GM23338 (cell line): Measurements from ENCODE around the gene PRDX3. TPM values are rescaled to one million over a fixed set of nuclear protein-coding genes. Genes with fewer than 3 reads are reported as not detected.
A peak's percentile ranks its signal among the peaks of the same experiment; 100 is the strongest.

Experiments used
- ATAC-seq: fragments of 200-7000 bp; cut with Tn5 transposase; 3 replicates; pipeline ENCODE4 v1.9.1; 2020
- DNase-seq: peaks from one replicate; pipeline ENCODE4 v3.0.0-alpha.2; 2015; ENCODE audit warnings: low spot score
- H2AFZ ChIP-seq: fragments of 200-600 bp; sonication (generic); 2 replicates; pipeline ENCODE4 v1.8.0; 2016; ENCODE audit warnings: antibody characterized with exemption, mild to moderate bottlenecking, moderate library complexity
- H3F3A ChIP-seq: fragments of 200-600 bp; sonication (generic); replicated peaks from 2 replicates; pipeline ENCODE4 v1.8.0; 2017; ENCODE audit warnings: antibody characterized with exemption, mixed run types, low read depth
- H3K27ac ChIP-seq: fragments of 200-600 bp; sonication (generic); 2 replicates; pipeline ENCODE4 v1.6.1; 2016; ENCODE audit warnings: low read depth
- H3K27me3 ChIP-seq: fragments of 200-600 bp; sonication (generic); 2 replicates; pipeline ENCODE4 v1.8.0; 2016; ENCODE audit warnings: mild to moderate bottlenecking, mixed run types, moderate library complexity; ENCODE audit not compliant: insufficient read depth
- H3K36me3 ChIP-seq: fragments of 200-600 bp; sonication (generic); 2 replicates; pipeline ENCODE4 v1.8.0; 2016; ENCODE audit warnings: mild to moderate bottlenecking; ENCODE audit not compliant: insufficient read depth
- H3K4me1 ChIP-seq: fragments of 200-600 bp; sonication (generic); 2 replicates; pipeline ENCODE4 v1.8.0; 2016; ENCODE audit warnings: mild to moderate bottlenecking, moderate library complexity; ENCODE audit not compliant: insufficient read depth
- H3K4me2 ChIP-seq: fragments of 200-600 bp; sonication (generic); 2 replicates; pipeline ENCODE4 v1.7.1; 2017; ENCODE audit warnings: mixed run types
- H3K4me3 ChIP-seq: fragments of 200-600 bp; sonication (generic); 2 replicates; pipeline ENCODE4 v1.6.1; 2016; ENCODE audit warnings: mixed run types
- H3K79me2 ChIP-seq: fragments of 200-600 bp; sonication (generic); replicated peaks from 2 replicates; pipeline ENCODE4 v1.8.0; 2017; ENCODE audit warnings: mild to moderate bottlenecking; ENCODE audit not compliant: insufficient read depth
- H3K9me2 ChIP-seq: fragments of 200-600 bp; sonication (generic); 2 replicates; pipeline ENCODE4 v1.8.0; 2017; ENCODE audit not compliant: insufficient read depth
- H4K20me1 ChIP-seq: fragments of 200-600 bp; sonication (generic); replicated peaks from 2 replicates; pipeline ENCODE4 v1.8.0; 2017; ENCODE audit warnings: mild to moderate bottlenecking; ENCODE audit not compliant: insufficient read depth
- H3K27ac Mint-ChIP-seq: 2 replicates; pipeline ENCODE4 v1.8.0; 2020; ENCODE audit warnings: inconsistent platforms, mild to moderate bottlenecking, moderate library complexity, mixed read lengths
- H3K27me3 Mint-ChIP-seq: 3 replicates; pipeline ENCODE4 v1.8.0; 2022; ENCODE audit warnings: low read depth, mild to moderate bottlenecking, moderate library complexity, mixed read lengths, inconsistent platforms; ENCODE audit not compliant: insufficient read depth, poor library complexity
- H3K36me3 Mint-ChIP-seq: 3 replicates; pipeline ENCODE4 v1.8.0; 2021; ENCODE audit warnings: low read depth, mild to moderate bottlenecking, inconsistent platforms, moderate library complexity, mixed read lengths
- H3K4me1 Mint-ChIP-seq: 3 replicates; pipeline ENCODE4 v1.8.0; 2020; ENCODE audit warnings: mild to moderate bottlenecking, inconsistent platforms, mixed read lengths
- H3K4me3 Mint-ChIP-seq: 3 replicates; pipeline ENCODE4 v1.8.0; 2021; ENCODE audit warnings: moderate library complexity, mild to moderate bottlenecking, inconsistent platforms, mixed read lengths
- H3K9me3 Mint-ChIP-seq: 3 replicates; pipeline ENCODE4 v1.8.0; 2020; ENCODE audit warnings: moderate library complexity, mild to moderate bottlenecking, inconsistent platforms, mixed read lengths
- CREB1 ChIP-seq: fragments of 250-450 bp; sonication (Bioruptor Pico); IDR thresholded peaks from 2 replicates; pipeline ENCODE4 v1.5.0; 2020; ENCODE audit warnings: low read depth, mild to moderate bottlenecking, moderate library complexity
- EZH2 ChIP-seq: fragments of 200-600 bp; sonication (generic); IDR thresholded peaks from one replicate; pipeline ENCODE4 v1.8.0; 2017; ENCODE audit warnings: antibody characterized with exemption, mild to moderate bottlenecking, low read depth; ENCODE audit not compliant: unreplicated experiment
- NANOG ChIP-seq: IDR thresholded peaks from 2 replicates; pipeline ENCODE4 v1.6.1; 2016; ENCODE audit warnings: antibody characterized with exemption, borderline replicate concordance
- POLR2AphosphoS5 ChIP-seq: IDR thresholded peaks from 2 replicates; pipeline ENCODE4 v1.6.1; 2016; ENCODE audit warnings: antibody characterized with exemption, low read depth
- STAT1 ChIP-seq: IDR thresholded peaks from one replicate; pipeline ENCODE4 v1.6.1; 2016; ENCODE audit warnings: antibody characterized with exemption; ENCODE audit not compliant: unreplicated experiment
- ZNF114 ChIP-seq: fragments of 250-450 bp; sonication (Bioruptor Pico); IDR thresholded peaks from 2 replicates; pipeline ENCODE4 v1.5.0; 2020; ENCODE audit warnings: mild to moderate bottlenecking, moderate library complexity
- ZNF331 ChIP-seq: fragments of 250-450 bp; sonication (Bioruptor Pico); IDR thresholded peaks from 2 replicates; pipeline ENCODE4 v1.5.0; 2020; ENCODE audit warnings: low read depth, mild to moderate bottlenecking, moderate library complexity
- polyA plus RNA-seq: library from polyadenylated mRNA; unstranded; fragments of >200 nt; fragmentation: Nextera tagmentation; extraction: Ambion mirVana; gene quantifications from 2 replicates; pipeline ENCODE4 v1.2.1, GENCODE V29; 2016
- total RNA-seq: library from RNA; depleted of rRNA; stranded (reverse); fragments of >200 nt; shearing (Covaris generic); gene quantifications from 2 replicates; pipeline ENCODE4 v1.2.3, GENCODE V29; 2014
- TF ChIP-seq, protein P1 (sequence below): fragments of 250-450 bp; sonication (Bioruptor Pico); IDR thresholded peaks from 2 replicates; pipeline ENCODE4 v1.5.0; 2020; ENCODE audit warnings: mild to moderate bottlenecking, moderate library complexity
- TF ChIP-seq, protein P2 (sequence below): IDR thresholded peaks from 2 replicates; pipeline ENCODE4 v1.6.1; 2016; ENCODE audit warnings: antibody characterized with exemption

The PRDX3 gene
- total and polyA plus RNA-seq, 2 experiments from 2014 or later: 275 to 285 TPM

DNA sequence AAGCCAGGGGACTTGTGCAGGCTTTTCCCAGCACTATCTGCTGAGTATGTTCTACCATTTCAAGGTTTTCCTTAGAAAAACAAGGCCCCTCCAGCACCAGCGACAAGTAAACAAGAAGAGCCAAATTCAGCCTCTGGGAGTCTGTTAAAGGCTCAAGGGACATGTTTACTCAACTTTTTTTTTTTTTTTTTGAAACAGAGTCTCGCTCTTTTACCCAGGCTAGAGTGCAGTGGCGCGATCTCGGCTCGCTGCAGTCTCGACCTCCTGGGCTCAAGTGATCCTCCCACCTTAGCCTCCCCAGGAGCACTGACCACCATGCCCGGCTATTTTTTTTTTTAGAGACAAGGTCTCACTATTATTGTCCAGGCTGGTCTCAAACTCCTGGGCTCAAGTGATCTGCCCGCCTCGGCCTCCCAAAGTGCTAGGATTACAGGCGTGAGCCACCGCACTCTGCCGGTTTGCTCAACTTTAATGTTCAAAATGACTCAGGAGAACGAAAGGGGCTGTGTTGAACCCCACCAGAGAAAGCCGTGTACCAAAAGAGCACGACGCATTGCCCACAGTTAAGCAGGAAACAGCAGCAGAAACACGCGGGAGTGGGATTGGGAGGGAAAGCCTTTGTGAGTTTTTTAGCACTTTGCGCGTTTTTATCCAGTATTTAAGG lies 772 bp downstream of the PRDX3 start:
- H3K79me2 ChIP-seq: peaks cover 48% of the 10 kb centered on the region
- no peaks in the 10 kb centered on the region for H3K27me3 ChIP-seq
- Mint-ChIP-seq H3K27me3 (peaks cover 11% of the 10 kb centered on the region), H3K36me3 (peaks cover 36% of the 10 kb centered on the region), H3K9me3 (peaks cover 7% of the 10 kb centered on the region; the same call in 2 of the 3 replicates), H3K4me1 (no peaks in the 10 kb centered on the region; the same call in 2 of the 3 replicates), H3K27ac (peak overlapping the region; percentile 96), H3K4me3 (peak overlapping the region; percentile 96)
- peak overlapping the region; percentile 56; the same call in 1 of the 2 replicates for H2AFZ ChIP-seq
- no peaks in the 10 kb centered on the region for H3K9me2 ChIP-seq
- ATAC-seq (peak; percentile 7; the same call in 1 of the 3 replicates), DNase-seq (no peak)
- H3K36me3 ChIP-seq: peaks cover 26% of the 10 kb centered on the region
- 0 out of 2 replicates have a peak, but pooled peaks cover 5% of the 10 kb centered on the region for H3K4me1 ChIP-seq
- H4K20me1 ChIP-seq: peaks cover 6% of the 10 kb centered on the region; the same call in 1 of the 2 replicates
- H3K4me3 ChIP-seq: peak overlapping the region; percentile 90
- H3K4me2 ChIP-seq: peak overlapping the region; percentile 95
- TF ChIP-seq CREB1 (CRISPR knock-in tag): no peak
- TF ChIP-seq, protein P1, sequence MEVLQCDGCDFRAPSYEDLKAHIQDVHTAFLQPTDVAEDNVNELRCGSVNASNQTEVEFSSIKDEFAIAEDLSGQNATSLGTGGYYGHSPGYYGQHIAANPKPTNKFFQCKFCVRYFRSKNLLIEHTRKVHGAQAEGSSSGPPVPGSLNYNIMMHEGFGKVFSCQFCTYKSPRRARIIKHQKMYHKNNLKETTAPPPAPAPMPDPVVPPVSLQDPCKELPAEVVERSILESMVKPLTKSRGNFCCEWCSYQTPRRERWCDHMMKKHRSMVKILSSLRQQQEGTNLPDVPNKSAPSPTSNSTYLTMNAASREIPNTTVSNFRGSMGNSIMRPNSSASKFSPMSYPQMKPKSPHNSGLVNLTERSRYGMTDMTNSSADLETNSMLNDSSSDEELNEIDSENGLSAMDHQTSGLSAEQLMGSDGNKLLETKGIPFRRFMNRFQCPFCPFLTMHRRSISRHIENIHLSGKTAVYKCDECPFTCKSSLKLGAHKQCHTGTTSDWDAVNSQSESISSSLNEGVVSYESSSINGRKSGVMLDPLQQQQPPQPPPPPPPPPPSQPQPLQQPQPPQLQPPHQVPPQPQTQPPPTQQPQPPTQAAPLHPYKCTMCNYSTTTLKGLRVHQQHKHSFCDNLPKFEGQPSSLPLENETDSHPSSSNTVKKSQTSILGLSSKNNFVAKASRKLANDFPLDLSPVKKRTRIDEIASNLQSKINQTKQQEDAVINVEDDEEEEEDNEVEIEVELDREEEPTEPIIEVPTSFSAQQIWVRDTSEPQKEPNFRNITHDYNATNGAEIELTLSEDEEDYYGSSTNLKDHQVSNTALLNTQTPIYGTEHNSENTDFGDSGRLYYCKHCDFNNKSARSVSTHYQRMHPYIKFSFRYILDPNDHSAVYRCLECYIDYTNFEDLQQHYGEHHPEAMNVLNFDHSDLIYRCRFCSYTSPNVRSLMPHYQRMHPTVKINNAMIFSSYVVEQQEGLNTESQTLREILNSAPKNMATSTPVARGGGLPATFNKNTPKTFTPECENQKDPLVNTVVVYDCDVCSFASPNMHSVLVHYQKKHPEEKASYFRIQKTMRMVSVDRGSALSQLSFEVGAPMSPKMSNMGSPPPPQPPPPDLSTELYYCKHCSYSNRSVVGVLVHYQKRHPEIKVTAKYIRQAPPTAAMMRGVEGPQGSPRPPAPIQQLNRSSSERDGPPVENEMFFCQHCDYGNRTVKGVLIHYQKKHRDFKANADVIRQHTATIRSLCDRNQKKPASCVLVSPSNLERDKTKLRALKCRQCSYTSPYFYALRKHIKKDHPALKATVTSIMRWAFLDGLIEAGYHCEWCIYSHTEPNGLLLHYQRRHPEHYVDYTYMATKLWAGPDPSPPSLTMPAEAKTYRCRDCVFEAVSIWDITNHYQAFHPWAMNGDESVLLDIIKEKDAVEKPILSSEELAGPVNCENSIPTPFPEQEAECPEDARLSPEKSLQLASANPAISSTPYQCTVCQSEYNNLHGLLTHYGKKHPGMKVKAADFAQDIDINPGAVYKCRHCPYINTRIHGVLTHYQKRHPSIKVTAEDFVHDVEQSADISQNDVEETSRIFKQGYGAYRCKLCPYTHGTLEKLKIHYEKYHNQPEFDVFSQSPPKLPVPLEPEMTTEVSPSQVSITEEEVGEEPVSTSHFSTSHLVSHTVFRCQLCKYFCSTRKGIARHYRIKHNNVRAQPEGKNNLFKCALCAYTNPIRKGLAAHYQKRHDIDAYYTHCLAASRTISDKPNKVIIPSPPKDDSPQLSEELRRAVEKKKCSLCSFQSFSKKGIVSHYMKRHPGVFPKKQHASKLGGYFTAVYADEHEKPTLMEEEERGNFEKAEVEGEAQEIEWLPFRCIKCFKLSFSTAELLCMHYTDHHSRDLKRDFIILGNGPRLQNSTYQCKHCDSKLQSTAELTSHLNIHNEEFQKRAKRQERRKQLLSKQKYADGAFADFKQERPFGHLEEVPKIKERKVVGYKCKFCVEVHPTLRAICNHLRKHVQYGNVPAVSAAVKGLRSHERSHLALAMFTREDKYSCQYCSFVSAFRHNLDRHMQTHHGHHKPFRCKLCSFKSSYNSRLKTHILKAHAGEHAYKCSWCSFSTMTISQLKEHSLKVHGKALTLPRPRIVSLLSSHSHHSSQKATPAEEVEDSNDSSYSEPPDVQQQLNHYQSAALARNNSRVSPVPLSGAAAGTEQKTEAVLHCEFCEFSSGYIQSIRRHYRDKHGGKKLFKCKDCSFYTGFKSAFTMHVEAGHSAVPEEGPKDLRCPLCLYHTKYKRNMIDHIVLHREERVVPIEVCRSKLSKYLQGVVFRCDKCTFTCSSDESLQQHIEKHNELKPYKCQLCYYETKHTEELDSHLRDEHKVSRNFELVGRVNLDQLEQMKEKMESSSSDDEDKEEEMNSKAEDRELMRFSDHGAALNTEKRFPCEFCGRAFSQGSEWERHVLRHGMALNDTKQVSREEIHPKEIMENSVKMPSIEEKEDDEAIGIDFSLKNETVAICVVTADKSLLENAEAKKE (CRISPR knock-in tag): no peak
- TF ChIP-seq EZH2: no peak
- TF ChIP-seq NANOG: no peak
- TF ChIP-seq, protein P2, sequence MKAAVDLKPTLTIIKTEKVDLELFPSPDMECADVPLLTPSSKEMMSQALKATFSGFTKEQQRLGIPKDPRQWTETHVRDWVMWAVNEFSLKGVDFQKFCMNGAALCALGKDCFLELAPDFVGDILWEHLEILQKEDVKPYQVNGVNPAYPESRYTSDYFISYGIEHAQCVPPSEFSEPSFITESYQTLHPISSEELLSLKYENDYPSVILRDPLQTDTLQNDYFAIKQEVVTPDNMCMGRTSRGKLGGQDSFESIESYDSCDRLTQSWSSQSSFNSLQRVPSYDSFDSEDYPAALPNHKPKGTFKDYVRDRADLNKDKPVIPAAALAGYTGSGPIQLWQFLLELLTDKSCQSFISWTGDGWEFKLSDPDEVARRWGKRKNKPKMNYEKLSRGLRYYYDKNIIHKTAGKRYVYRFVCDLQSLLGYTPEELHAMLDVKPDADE: no peak
- TF ChIP-seq POLR2AphosphoS5: no peak
- TF ChIP-seq ZNF331 (CRISPR knock-in tag): no peak
- no peak for TF ChIP-seq ZNF114 (CRISPR knock-in tag)
- TF ChIP-seq STAT1: no peak
- 0 out of 2 replicates have a peak overlapping the region, but pooled peaks have one; percentile 51 for H3K27ac ChIP-seq
- H3F3A ChIP-seq: peaks cover 8% of the 10 kb centered on the region; the same call in 1 of the 2 replicates
